ENCODE data around the gene PGAM2. TPM values are rescaled to one million over a fixed set of nuclear protein-coding genes. Genes with fewer than 3 reads are reported as not detected.

Gene PGAM2
- total RNA-seq, 2 donors from 2014 or later = 9.7 TPM; not detected in 1

GRCh38 chr7:44108768-44109750 lies 43.7 kb upstream of the PGAM2 start:
- TF ChIP-seq POLR2AphosphoS5 (IDR thresholded peaks at IDR 0.05) = no peak
- no peak for TF ChIP-seq POLR2A (IDR thresholded peaks at IDR 0.05)
- no peak for TF ChIP-seq CTCF (IDR thresholded peaks at IDR 0.05)
- WGBS = 83% methylated on average over 20 of the region's 21 CpGs
- H3K27ac ChIP-seq = no peak overlapping the region
- no peak for DNase-seq (ENCODE audit: low spot score)
- no peaks in the 10 kb centered on the region for H3K9me3 ChIP-seq
- no peaks in the 10 kb centered on the region for H3K27me3 ChIP-seq (replicated peaks; ENCODE audit: insufficient read depth)
- intact Hi-C loops (cut with DNase I) = loop anchor here (10.0 kb wide), 1 partner anchor 386 kb away; the partner anchor contains the start of gene NUDCD3
- no peaks in the 10 kb centered on the region for H3K36me3 ChIP-seq
- H3K4me1 ChIP-seq (replicated peaks) = no peaks in the 10 kb centered on the region
- no peak overlapping the region for H3K4me3 ChIP-seq

DNA sequence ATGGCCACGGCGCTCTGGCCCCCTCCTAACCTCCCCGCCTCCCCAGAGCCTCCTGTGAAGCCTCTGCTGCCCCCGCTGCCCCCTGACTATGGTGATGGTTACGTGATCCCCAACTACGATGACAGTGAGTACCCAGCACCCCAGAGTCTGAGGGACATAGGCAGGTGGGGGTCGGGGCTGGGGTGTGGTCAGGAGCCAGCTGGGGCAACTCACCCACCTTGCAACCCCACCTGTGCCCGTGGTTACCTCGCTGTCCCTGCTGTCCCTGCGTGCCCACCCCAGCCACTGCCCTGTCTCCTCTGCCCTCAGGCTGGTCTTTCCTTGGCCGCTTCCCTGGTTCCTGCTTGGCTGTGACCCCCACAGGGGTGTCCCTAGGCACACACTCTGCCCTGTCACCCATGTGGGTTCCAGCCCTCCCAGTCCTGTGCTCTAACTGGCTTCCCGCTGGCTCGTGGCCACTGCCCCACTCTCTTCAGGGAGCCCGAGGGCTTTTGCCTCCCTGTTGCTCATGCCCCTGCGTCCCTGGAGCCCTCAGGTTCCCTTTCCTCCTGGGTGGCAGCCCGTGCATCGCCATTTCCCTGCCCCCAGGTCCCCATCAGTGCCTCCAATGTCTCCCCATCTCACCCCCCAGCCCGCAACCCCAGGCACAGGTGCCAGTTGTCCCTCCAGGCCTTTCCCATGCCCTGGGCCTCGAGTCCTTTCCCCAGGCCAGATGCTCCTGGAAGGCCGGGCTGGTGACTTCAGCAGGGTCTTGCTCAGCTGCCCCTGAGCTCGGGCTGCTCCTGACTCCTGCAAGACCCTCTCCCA lies 42.8 kb upstream of the PGAM2 start:
- Histone ChIP-seq H3K27me3 (replicated peaks; ENCODE audit: insufficient read depth) (no peaks in the 10 kb centered on the region), H3K4me3 (no peak overlapping the region), H3K36me3 (no peaks in the 10 kb centered on the region), H3K4me1 (replicated peaks) (no peaks in the 10 kb centered on the region), H3K9me3 (no peaks in the 10 kb centered on the region), H3K27ac (no peak overlapping the region)
- TF ChIP-seq POLR2AphosphoS5 (IDR thresholded peaks at IDR 0.05) (no peak), CTCF (IDR thresholded peaks at IDR 0.05) (no peak), POLR2A (IDR thresholded peaks at IDR 0.05) (no peak)
- DNase-seq (ENCODE audit: low spot score) = no peak
- intact Hi-C loops (cut with DNase I) = loop anchor here (10.0 kb wide), 1 partner anchor 387 kb away; the partner anchor contains the start of gene NUDCD3
- 81% methylated on average over 21 of the region's 21 CpGs for WGBS

GRCh38 chr7:44107116-44107960 lies 42.0 kb upstream of the PGAM2 start:
- Histone ChIP-seq H3K36me3 (no peaks in the 10 kb centered on the region), H3K27ac (no peak overlapping the region), H3K27me3 (replicated peaks; ENCODE audit: insufficient read depth) (no peaks in the 10 kb centered on the region), H3K4me3 (no peak overlapping the region), H3K4me1 (replicated peaks) (no peaks in the 10 kb centered on the region), H3K9me3 (no peaks in the 10 kb centered on the region)
- TF ChIP-seq CTCF (IDR thresholded peaks at IDR 0.05) (no peak), POLR2A (IDR thresholded peaks at IDR 0.05) (no peak), POLR2AphosphoS5 (IDR thresholded peaks at IDR 0.05) (no peak)
- WGBS = 85% methylated on average over 12 of the region's 18 CpGs
- intact Hi-C loops (cut with DNase I) = loop anchor here (10.0 kb wide), 1 partner anchor 387 kb away; the partner anchor contains the start of gene NUDCD3
- DNase-seq (ENCODE audit: low spot score) = no peak

DNA sequence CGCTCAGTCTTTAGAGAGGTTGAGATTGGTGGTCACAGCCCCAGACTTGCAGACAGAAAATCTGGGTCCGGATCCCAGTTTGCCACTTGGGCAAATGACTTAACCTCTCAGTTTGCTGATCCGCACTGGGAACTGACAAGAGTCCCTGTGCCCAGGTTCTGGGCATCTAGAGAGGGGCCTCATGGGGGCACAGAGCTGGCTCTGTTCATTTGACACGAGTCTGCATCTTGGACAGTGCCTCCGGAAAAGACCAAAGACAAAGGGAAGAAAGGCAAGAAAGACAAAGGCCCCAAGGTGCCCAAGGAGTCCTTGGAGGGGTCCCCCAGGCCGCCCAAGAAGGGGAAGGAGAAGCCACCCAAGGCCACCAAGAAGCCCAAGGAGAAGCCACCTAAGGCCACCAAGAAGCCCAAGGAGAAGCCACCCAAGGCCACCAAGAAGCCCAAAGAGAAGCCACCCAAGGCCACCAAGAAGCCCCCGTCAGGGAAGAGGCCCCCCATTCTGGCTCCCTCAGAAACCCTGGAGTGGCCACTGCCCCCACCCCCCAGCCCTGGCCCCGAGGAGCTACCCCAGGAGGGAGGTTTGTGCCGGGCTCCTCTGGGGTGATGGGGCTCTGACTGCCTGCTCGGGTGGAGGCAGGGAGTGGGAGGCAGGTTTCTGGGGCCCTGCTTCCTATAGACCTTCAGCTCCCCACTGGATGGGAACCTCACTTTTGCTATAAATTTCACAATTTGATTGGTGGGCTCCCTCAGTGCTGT lies 41.1 kb upstream of the PGAM2 start:
- intact Hi-C loops (cut with DNase I) = loop anchor here (10.0 kb wide), 1 partner anchor 388 kb away; the partner anchor contains the start of gene NUDCD3
- Histone ChIP-seq H3K4me1 (replicated peaks) (no peaks in the 10 kb centered on the region), H3K4me3 (no peak overlapping the region), H3K9me3 (no peaks in the 10 kb centered on the region), H3K36me3 (no peaks in the 10 kb centered on the region), H3K27ac (no peak overlapping the region), H3K27me3 (replicated peaks; ENCODE audit: insufficient read depth) (no peaks in the 10 kb centered on the region)
- WGBS = 89% methylated on average over 9 of the region's 10 CpGs
- no peak for DNase-seq (ENCODE audit: low spot score)
- TF ChIP-seq POLR2A (IDR thresholded peaks at IDR 0.05) (no peak), POLR2AphosphoS5 (IDR thresholded peaks at IDR 0.05) (no peak), CTCF (IDR thresholded peaks at IDR 0.05) (no peak)

Data from prostate gland (tissue), 2 donors.